Endometrial microvascular endothelial cells (primary cell): Measurements from ENCODE around the gene KNDC1. TPM values are rescaled to one million over a fixed set of nuclear protein-coding genes. Genes with fewer than 3 reads are reported as not detected.

Source experiments
- in situ Hi-C: cut with HindIII; loops from 2 replicates; pipeline ENCODE4 v1.10.0; 2017; ENCODE audit warnings: low sequenced_read_pairs, low pct_unique_long_range_greater_than_20kb; ENCODE audit errors: inconsistent ontology term
- total RNA-seq: library from RNA; depleted of rRNA; stranded (reverse); fragments of >200 nt; gene quantifications from one replicate; pipeline ENCODE4 v1.2.3, GENCODE V29; 2015; ENCODE audit errors: inconsistent ontology term

Gene KNDC1
- total RNA-seq, 1 donor from 2014 or later = not detected

DNA sequence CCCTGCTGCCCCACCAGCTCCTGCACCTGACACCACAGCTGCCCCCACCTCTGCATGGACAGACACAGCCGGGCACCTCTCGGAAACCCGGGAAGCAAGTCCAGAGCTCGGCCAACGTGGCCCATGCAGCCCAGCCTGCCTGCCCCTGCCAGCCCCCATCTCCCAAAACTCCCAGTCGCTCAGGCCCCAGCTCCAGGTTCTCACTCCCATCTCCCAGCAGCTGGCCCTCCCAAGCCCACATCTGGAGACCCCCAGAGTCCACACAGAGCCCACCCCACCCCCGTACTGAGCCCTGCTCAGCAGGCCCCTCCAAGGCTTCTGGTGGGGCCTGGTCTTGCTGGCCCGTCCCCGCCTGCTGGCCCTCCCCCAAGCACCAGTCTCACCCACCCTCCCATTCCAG lies 37.8 kb downstream of the KNDC1 start:
- in situ Hi-C loops = no loop called here

DNA sequence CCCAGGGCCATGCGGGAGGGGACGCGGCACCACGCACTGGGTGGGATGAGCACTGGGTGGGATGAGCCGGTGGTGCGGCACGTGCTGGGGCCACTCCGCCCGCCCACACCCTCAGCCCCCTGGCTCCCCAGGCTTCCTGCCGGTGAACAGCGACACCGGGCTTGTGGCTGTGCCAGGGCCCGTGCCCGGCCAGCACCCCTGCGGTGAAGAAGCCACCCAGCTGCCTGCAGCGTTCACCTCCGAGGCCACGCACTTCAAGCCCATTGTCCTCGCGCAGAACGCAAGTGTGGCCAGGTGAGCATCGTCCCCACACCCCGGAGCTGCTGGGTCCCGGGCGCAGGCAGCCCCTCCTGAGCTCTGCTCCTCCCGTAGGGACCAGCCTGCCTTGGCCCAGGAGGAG lies 38.2 kb downstream of the KNDC1 start:
- in situ Hi-C loops = no loop called here

DNA sequence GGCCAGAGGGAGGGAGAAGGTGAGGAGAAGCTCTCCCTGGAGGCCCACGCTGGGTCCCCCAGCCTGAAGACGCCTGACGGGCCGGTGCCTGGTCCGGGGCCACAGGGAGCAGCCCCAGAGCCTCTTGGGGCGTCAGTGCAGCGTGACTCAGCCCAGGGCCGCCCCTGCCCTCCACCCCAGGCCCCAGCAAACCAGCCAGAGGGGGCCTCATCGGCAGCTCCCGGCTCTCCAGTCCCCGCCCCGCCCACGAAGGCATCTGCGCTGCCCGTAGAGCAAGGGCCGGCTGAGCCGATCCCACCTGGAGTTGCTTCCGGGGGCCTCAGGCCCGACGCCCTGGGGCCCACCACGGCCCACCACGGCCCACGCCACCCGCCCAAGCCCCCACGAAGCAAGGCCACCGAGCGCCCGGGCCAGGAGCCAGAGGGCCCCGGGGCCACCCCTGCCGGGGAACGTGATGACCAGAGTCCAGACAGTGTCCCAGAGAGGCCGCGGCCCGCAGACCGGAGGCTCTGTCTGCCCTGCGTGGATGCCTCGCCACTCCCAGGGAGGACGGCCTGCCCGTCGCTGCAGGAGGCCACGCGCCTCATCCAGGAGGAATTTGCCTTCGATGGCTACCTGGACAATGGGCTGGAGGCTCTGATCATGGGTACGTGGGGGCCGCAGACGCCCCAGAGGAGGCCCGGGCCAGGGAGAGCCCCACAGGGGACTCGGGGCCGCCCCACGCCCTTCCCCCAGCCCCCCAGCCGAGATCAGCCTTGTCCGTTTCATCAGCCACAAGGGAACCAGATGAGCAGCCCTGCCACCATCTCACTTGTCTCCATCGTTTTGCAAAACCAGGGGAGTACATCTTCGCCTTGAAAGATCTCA lies 38.8 kb downstream of the KNDC1 start:
- in situ Hi-C loops = no loop called here

DNA sequence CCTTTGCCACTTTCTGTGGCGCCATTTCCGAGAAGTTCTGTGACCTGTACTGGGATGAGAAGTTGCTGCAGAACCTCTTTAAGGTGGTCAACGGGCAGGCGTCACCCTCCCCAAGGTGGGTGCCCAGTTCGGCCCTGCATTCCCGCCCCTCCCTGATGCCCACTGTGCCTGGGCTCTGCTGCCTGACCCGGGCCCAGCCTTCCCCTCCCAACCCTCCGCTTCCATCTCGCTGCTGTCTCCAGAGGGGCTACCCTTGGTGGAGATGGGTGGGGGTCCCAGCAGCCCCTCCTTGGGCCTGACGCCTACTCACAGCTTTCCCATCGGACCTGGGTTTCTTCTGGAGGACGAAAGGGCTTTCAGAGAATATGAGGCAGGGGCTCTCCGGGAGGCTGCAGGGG lies 39.5 kb downstream of the KNDC1 start:
- in situ Hi-C loops = no loop called here

DNA sequence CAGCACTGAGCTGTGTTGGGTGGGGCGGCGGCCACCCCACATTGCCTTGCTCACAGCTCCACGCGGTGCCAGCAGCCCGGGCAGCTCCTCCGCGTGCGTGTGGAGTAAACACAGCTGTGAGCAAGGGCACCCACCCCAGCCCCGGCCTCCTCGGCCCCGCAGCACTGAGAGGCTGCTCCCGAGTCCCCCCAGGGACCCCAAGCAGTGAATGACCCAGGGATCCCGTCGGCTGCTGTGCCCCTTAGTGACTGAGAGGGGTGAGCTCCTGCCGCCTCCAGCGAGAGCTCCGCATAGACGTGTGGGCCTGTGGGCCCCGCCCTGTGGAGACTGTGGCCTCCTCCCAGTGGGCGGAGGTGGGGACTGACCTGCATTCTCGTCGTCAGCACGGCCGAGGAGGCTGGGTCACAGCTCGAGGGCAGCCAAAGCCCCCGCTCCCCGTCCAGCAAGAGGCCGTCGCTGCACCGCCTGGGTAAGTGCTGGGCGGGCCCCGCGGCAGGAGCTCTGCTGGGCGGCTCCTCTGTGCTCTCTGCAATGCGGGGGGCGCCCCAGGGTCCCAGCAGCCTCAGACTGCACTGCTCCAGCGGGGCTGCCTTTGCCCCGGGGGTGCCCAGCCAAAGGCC lies 40.1 kb downstream of the KNDC1 start:
- in situ Hi-C loops = no loop called here

DNA sequence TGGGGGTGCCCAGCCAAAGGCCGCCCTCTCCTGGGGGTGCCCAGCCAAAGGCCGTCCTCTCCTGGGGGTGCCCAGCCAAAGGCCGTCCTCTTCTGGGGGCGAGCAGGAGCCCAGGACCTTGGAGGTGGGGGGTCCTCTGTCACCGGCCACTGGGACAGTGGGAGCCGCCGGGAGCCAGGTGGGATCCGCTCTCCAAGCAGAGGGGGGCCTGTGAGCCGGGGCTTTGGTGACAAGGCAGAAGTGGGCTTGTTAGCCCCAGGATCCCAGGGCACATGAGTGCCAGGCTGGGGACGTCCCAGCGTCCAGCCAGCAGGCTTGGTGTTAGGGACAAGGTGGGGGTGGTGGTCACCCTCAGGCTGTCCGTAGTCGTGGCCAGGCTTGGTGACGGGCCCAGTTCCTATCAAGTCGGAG lies 40.6 kb downstream of the KNDC1 start:
- in situ Hi-C loops = no loop called here

DNA sequence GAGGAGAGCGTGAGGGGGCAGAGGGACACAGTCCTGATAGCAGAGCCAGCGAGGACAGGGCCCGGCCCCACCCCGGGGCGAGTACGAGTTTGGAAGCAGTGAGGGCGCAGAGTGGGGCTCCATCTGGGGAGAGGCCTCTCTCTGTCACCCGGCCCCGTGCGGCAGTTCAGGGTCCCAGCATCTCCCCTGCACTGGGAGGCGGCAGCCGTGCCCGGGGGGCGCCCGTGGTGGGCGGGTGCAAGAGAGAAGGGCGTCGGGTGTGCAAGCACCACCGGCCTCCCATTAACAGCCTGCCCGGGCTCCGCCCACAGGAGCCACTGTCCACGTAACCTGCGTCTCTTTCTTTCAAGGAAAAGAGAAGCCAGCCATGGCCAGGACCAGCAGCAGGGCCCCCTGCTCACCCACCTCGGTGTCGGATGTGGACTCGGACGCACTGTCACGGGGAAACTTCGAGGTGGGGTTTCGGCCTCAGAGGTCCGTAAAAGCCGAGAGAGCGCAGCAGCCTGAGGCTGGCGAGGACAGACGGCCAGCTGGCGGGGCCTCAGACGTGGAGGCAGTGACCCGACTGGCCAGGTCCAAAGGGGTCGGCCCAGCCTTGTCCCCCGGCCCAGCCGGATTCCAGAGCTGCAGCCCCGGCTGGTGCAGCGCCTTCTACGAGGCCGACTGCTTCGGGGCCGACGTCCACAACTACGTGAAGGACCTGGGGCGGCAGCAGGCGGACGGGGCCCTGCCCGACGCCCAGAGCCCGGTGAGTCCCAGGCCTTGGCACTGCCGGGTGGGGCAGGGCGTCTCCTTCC lies 41.3 kb downstream of the KNDC1 start:
- in situ Hi-C loops = no loop called here

DNA sequence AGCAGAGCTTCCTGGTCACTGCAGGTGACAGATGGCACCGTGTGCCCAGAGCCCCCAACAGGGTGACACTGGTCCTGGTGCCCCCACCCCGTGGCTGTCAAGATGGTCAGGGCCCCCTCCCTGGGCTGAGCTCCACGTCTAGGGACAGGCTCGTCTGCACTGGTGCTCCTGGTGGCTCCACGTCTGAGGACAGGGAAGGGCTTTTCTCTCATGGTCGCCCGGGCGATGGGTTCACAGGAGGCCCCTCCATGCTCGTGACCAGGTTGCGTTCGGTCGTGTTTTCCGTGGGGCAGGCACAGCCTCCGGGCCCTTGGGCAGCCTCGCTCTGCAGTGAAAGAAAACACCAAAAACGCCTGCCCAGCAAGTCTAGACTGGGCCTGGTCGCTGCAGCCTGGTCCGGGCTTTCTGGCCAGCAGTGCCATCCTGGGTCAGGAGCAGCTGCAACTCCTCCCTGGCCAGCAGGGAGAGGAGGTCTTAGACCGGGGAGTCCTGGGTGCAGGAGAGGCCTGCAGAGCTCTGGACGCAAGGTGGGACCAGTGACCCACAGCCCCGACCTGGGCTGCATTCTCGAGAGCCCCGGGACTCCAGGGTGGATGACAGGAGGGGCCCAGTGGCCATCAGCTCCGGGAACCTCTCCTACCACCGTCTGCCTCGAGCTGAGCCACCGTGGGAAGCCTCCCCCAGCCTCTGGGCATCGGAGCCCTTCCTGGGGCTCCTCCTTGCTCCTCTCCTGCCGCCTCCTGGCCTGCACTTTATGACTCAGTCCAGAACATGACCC lies 42.1 kb downstream of the KNDC1 start:
- in situ Hi-C loops = no loop called here

DNA sequence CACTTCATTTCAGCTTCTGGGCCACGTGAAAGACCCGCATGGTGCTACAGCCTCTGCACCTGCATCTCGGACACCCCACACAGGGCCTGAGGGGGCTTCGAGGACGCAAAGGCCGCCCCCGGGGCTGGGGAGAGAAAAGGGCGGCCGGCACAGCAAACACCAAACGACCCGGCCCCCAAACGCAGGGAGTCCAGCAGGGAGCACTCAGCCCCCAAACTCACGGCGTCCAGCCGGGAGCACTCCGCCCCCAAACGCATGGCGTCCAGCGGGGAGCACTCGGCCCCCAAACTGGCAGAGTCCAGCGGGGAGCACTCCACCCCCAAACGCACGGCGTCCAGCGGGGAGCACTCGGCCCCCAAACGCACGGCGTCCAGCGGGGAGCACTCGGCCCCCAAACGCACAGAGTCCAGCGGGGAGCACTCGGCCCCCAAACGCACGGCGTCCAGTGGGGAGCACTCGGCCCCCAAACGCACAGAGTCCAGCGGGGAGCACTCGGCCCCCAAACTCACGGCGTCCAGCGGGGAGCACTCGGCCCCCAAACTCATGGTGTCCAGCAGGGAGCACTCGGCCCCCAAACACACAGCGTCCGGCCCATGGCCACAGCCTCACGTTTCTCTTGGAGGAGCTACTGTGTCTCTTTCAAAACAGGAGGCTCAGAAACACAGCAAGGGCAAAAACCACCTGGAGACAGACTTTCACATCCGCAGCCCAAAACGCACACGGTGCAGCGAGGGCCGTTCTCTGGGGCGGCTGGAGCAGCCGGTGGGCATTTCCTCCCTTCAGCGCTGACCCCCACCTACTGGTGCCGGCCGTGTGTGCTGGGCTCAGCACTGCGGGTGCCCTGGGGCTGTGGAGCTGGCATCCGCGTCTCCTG lies 43.0 kb downstream of the KNDC1 start:
- in situ Hi-C loops = no loop called here

DNA sequence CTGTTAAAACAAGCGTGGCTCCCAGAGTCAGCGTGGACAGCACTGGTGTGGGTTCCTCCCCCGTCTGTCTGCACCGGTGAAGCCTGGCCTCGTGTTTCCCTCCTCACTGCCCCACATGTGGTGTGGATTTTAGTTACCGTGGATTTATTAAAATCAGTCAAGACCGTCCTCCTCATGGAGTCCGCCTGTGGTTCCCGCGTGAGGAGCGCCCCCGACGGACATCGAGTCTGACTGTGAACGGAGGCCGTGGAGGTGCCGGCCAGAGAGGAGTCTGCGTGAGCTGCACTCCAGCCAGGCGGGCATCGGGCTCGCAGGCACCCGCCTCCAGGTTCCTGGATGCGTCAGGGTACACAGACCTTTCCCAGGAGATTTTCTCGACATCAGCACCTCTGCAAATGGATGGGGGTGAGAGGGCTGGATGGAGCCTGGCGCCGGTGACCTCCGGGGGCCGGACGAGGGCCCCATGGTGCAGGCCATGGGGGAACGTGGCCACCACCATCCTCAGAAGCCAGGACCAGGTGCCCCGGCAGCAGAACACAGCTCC lies 43.7 kb downstream of the KNDC1 start:
- in situ Hi-C loops = no loop called here

DNA sequence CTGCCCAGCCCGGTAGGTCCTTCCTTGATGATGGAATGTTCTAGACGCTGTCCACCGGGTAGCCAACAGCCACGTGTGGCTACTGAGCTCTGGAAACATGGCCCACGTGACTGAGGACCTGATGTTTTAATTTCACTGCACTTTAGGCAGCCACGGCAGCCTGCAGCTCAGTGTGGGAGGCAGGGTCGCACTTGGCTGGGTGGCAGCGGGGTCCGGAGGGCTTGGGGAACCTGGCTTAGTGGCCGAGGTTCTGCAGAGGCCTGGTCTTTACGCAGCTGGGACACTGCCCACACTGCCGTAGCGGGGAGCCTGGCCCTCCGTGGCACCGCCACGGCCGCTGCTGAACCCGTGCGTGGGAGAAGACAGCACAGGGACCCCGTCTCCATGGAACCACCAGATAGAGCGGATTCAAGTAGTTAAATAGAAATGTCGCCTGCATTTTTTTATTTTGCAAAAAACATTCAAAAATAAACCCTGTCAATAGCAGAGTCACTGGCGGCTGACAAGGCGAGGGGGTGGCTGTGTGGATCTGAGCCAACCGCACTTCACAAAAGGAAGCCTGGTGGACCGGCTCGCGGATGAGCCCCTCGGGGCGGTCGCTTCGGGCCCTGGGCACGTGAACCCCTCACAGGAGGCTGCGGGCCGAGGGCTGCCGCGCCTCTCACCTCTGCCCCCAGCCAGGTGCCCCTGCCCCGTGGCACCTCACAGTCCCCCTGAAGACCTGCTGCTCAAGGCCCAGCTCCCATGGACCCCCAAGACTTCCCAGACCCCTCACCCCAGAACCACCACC lies 44.4 kb downstream of the KNDC1 start:
- in situ Hi-C loops = no loop called here

DNA sequence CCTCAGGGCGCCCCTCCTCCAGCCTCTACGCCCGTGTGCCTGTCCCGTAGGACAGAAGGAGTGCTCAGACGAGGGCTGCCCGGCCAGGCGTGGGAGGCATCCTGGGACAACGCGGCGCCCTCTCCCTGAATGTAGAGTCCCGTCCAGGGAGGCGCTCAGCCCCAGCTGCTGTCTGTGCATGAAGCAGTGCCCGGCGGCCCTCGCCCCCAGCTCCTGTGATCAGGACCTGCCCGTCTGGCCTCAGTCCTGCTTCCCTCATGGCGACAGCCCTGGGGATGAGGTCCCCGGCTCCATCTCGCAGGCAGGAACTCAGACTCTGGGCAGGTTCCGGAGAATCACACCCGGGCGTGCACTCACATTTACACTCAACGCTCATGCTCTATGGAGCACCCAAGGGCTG lies 45.1 kb downstream of the KNDC1 start:
- in situ Hi-C loops = no loop called here

DNA sequence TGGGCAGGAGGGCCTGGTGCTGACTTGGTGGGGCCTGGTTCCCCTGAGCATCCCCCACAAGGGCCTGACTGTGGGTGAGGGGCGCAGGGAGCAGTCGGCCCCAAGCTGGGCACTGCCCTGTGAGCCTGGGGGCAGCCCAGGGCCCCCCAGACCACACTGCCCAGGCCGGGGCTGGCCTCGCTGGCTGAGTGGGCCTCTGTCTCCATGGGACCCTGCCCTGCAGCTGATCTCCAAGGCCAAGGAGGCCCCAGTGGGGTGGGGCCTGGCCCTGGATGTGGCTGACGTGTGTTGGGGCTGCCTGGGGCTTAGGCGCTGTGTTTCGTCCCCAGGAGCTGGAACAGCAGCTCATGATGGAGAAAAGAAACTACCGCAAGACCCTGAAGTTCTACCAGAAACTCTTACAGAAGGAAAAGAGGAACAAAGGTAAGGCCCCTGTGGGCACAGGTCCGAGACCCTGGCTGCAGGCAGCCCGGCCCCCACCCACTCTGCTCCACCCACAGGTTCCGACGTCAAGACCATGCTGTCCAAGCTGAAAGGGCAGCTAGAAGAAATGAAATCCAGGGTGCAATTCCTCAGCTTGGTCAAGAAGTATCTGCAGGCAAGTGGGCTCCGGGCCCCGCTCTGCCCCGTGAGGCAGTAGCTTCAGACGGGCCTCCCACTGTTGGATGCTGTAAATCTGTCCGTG lies 46.5 kb downstream of the KNDC1 start:
- in situ Hi-C loops = no loop called here

DNA sequence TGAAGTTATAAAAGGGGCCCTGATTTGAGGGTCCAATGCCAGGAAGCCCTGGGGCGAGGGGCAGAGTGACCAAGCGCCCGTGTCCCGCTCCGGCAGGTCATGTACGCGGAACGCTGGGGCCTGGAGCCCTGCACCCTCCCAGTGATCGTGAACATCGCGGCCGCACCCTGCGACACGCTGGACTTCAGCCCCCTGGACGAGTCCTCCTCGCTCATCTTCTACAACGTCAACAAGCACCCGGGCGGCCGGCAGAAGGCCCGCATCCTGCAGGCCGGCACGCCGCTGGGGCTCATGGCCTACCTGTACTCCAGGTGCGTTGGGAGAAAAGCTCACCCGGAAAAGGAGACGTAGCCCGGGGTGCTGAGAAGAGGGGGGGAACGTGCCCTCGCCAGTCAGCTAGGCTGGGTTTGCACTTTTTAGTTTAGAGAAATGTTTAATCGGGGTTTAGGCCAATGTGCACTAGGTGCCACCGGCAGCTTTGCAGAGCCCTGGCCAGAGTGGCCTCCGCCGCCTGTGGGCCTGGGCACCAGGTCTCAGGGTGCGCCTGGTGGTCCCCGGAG lies 47.1 kb downstream of the KNDC1 start:
- in situ Hi-C loops = no loop called here

DNA sequence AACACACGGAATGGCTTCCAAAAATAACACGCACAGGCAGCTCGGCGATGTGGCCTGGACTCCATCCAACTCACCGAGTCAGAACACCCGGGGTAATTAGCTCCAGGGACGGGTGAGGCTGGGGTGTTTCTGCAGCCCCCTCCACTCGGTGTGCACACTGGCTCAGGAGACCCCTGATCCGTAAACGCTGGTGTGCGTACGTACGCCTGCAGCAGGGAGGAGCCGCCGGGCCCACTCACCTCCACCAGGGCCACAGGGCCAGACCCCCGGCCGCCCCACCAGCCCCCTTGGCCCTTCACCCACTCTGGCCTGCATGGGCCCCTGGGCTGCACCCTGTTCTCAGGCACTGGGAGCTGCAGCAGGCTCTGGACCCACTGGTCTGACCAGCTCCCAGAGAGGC lies 47.6 kb downstream of the KNDC1 start:
- in situ Hi-C loops = no loop called here

DNA sequence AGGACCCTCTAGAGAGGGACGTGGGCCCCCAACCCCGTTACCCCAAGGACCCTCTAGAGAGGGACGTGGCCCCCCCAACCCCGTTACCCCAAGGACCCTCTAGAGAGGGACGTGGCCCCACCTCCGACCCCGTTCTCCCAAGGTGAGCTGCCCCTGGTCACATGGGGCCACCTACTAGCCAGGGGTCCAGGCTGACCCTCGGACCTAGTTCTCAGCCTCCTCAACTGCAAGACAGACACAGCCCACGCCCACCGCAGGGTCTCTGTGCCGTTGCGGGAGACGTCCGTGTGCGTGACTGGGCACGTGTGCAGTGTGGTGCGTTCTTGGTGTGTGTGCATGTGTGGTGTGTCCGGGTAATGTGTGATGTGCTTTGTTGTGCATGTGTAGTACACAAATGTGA lies 48.4 kb downstream of the KNDC1 start:
- in situ Hi-C loops = no loop called here
